AG09319 (cell line): ENCODE measurements around the gene FAM8A1.
A peak's percentile ranks its signal among the peaks of the same experiment; 100 is the strongest.

Experiments used
- DNase-seq: peaks from one replicate; pipeline ENCODE4 v3.0.0-alpha.2; 2010; ENCODE audit warnings: low read depth; ENCODE audit errors: extremely low read depth
- TF ChIP-seq, protein P1 (sequence below): IDR thresholded peaks from 2 replicates; pipeline ENCODE4 v1.5.1; 2011; ENCODE audit warnings: low read depth, mild to moderate bottlenecking, inconsistent platforms, low read length, moderate library complexity

Gene FAM8A1, protein sequence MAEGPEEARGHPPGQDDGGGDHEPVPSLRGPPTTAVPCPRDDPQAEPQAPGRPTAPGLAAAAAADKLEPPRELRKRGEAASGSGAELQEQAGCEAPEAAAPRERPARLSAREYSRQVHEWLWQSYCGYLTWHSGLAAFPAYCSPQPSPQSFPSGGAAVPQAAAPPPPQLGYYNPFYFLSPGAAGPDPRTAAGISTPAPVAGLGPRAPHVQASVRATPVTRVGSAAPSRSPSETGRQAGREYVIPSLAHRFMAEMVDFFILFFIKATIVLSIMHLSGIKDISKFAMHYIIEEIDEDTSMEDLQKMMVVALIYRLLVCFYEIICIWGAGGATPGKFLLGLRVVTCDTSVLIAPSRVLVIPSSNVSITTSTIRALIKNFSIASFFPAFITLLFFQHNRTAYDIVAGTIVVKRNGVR

DNA sequence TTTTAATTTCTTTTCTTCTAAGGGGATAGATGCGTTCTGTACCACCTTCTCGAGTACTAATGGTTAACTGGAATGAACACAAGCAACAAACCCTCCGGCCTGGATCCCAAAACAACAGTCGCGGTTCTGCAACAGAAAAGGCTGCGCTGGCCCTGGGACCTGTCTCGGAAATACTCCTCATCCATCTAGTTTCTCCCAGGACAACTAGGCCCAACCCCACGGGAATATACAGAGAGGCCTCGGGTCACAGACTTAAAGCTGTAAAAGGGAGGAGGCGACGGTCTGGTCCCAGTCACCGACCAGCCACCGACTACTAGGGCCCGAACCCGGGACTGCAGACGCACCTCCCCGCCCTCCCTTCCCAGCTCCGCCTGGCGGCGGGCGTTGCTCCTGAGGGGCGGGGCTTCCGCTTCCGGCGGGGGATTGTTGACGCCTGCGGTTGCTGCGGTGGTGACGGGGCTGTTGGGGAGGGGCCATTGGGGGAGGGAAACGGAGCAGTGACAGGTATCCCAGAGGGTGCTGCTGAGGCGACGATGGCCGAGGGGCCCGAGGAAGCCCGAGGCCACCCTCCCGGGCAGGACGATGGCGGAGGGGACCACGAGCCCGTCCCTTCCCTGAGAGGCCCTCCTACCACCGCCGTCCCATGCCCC lies at the start of gene FAM8A1:
FAM8A1 (plus strand) TSS at position 426 of the 650 bp plus-strand sequence; CDS start at position 534, 108 bp downstream.
- TF ChIP-seq, protein P1, sequence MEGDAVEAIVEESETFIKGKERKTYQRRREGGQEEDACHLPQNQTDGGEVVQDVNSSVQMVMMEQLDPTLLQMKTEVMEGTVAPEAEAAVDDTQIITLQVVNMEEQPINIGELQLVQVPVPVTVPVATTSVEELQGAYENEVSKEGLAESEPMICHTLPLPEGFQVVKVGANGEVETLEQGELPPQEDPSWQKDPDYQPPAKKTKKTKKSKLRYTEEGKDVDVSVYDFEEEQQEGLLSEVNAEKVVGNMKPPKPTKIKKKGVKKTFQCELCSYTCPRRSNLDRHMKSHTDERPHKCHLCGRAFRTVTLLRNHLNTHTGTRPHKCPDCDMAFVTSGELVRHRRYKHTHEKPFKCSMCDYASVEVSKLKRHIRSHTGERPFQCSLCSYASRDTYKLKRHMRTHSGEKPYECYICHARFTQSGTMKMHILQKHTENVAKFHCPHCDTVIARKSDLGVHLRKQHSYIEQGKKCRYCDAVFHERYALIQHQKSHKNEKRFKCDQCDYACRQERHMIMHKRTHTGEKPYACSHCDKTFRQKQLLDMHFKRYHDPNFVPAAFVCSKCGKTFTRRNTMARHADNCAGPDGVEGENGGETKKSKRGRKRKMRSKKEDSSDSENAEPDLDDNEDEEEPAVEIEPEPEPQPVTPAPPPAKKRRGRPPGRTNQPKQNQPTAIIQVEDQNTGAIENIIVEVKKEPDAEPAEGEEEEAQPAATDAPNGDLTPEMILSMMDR, result peak; percentile 52
- DNase-seq, result peak; percentile 63

DNA sequence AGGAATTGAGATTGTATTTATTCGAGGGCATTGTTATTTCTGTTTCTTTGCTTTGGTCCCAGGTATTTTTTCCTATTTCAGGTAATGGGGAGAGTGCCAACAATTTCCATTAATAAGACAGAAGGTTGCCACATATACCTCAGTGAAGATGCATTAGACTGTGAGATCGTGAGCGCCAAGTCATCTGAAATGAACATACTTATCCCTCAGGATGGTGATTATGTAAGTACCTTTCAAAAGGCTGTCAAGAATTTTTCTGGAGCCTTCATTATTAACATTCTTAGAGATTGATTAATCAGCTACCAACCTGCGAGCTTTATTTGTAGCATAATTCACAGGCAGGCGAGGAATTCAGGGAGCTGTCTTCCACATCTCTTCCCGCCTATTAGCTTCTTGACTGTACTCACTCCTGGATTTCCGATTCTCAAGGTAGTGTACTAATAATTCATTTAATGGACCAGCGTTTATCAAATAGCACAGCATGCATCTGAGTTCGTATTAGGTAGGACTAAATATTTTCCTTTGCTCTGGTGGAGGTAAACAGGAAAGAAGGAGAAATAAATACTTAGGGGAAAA lies 48.6 kb upstream of the FAM8A1 start:
- TF ChIP-seq, protein P1, result no peak
- DNase-seq, result no peak

DNA sequence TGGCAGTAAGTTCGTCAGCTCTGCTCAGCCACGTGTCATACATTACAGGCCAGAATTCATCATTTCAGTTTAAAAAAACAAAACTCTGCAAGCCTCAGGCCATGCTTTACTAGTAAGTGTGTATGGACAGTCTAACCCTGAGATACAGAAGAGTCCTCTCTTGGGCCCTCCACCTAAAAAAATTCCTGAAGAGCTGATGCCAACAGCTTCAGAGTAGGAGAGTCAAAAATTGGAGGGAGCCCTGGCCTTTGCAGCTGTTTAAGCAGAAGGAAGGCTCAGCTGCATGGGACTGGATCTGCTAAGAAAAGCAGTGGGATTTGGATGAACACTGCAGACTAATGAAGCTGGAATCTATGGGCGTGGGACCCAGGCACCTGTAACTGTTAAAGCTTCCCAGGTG lies 47.2 kb upstream of the FAM8A1 start:
- TF ChIP-seq, protein P1, result no peak
- no peak for DNase-seq

DNA sequence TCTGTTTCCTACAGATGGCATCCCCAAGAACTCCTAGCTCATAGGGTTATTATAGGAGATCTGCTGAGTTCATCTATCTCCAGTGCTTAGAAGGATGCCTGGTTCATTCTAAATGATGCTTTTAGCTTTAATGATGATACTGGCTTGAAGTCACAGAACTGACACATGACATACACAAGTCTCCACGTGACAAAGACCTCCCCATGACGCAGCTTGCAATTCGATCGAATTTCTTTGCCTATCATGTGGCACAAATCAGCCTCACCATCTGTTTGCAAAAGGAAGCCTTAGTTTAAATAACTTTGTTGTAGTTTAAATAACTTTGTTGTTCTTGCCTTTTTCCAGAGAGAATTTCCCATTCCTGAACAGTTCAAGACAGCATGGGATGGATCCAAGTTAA lies 44.1 kb upstream of the FAM8A1 start:
- TF ChIP-seq, protein P1, result no peak
- DNase-seq, result no peak

DNA sequence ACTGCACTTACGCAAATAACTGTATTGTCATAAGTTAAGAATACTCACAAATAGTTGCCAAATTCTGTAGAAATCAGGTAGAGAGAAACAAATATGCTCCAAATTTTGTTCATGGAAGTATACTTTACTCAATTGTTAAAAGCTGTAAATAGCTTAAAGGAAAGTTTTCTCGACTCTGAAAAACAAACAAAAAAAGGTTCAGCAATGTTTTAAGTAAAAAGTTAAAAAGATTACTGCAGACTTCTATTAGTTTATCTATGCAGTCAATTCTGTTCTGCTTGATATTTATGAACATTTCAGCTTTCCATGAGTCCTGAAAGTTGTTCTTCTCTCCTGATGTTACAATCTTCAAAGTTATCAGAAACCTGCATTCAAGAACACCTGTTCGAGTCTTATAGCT lies 37.5 kb upstream of the FAM8A1 start:
- DNase-seq, result no peak
- TF ChIP-seq, protein P1, result no peak

DNA sequence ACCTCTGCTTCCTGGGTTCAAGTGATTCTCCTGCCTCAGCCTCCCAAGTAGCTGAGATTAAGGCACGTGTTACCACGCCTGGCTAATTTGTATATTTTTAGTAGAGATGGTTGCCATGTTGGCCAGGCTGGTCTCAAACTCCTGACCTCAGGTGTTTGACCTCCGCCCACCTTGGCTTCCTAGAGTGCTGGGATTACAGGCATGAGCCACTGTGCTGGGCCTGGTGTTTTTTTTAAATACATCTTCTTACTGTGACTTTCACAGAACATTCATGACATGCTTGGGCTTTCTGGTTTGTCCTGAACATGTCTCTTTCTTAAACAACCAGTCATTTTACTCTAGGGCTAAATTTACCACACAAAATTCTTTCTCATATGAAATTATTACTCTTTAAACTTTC lies 34.7 kb upstream of the FAM8A1 start:
- DNase-seq, result no peak
- TF ChIP-seq, protein P1, result no peak

DNA sequence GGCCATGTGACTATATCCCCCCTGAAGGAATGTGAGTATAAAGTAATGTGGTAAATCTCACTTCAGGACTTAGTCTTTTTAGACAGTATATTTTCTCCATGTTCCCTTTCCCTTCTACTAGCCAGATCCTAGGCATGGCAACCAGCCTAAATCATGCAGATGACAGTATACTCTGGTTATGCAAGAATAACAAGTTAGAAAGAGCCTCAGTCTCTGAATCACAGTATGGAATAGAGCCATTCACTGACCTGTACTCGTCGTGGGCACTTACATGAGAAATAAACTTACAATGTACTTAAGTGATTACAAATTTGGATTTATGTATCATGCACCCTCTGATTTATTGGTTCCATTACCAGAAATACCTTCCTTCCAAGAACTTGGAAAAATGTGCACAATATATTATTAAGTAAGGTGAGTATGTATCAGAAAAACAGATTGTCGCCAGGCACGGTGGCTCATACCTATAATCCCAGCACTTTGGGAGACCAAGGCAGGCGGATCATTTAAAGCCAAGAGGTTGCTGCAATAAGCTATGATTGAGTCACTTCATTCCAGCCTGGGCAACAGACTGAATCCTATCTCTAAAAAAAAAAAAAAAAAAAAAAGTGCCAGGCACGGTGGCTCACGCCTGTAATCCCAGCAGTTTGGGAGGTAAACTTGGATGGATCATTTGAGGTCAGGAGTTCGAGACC lies 25.1 kb upstream of the FAM8A1 start:
- TF ChIP-seq, protein P1, result no peak
- DNase-seq, result peak; percentile 55
